ENCODE results near the gene RSRC2.

RSRC2 gene

GRCh38 chr12:122457627-122458026, 69.1 kb downstream of the RSRC2 start:
- no peak overlapping the region for H3K27ac Mint-ChIP-seq
- H3K27me3 Mint-ChIP-seq, result no peaks in the 10 kb centered on the region
- no peaks in the 10 kb centered on the region for H3K9me3 Mint-ChIP-seq
- no peak overlapping the region for H3K4me3 Mint-ChIP-seq
- peaks cover 17% of the 10 kb centered on the region for H3K4me1 Mint-ChIP-seq (ENCODE audit: low read depth)
- no peaks in the 10 kb centered on the region for H3K36me3 Mint-ChIP-seq (ENCODE audit: low read depth)

- H3K4me1 Mint-ChIP-seq (ENCODE audit: low read depth), result peaks cover 25% of the 10 kb centered on the region
- H3K36me3 Mint-ChIP-seq (ENCODE audit: low read depth), result no peaks in the 10 kb centered on the region
- no peak overlapping the region for H3K27ac Mint-ChIP-seq
- no peaks in the 10 kb centered on the region for H3K9me3 Mint-ChIP-seq
- H3K27me3 Mint-ChIP-seq, result no peaks in the 10 kb centered on the region
- no peak overlapping the region for H3K4me3 Mint-ChIP-seq
Observed at GRCh38 chr12:122454739-122455138, 72.0 kb downstream of the RSRC2 start.

- Mint-ChIP-seq H3K27ac (peak overlapping the region; percentile 68), H3K27me3 (no peaks in the 10 kb centered on the region), H3K9me3 (no peaks in the 10 kb centered on the region), H3K4me3 (no peak overlapping the region), H3K36me3 (ENCODE audit: low read depth) (no peaks in the 10 kb centered on the region), H3K4me1 (ENCODE audit: low read depth) (peaks cover 25% of the 10 kb centered on the region)
Observed at GRCh38 chr12:122454250-122454721, 72.5 kb downstream of the RSRC2 start.

Data from stimulated activated naive CD8-positive, alpha-beta T cell treated with anti-CD3 and anti-CD28 coated beads, Interleukin-15, Interleukin-2, amounts not matched to agents 100 ng/mL and 50 ng/mL, for 24 hours (primary cell).